Uterus (tissue), 2 donors: ENCODE data around the gene GMDS.

Source experiments
- POLR2A ChIP-seq, 2 donors: fragments of 450-650 bp; IDR thresholded peaks; one replicate each; pipeline ENCODE4 v1.6.1; 2016; ENCODE audit warnings: antibody characterized with exemption in 2 of 2, mild to moderate bottlenecking in 1 of 2, moderate library complexity in 1 of 2
- TF ChIP-seq, protein P1 (sequence below), 4 experiments: fragments of 200-600 bp in 2 of 4; fragments of 450-650 bp in 2 of 4; sonication (generic) in 2 of 4; IDR thresholded peaks; one replicate each; pipeline ENCODE4 v1.5.1; 2016 to 2019; ENCODE audit warnings: antibody characterized with exemption in 4 of 4, mild to moderate bottlenecking in 2 of 4, moderate library complexity in 1 of 4

DNA sequence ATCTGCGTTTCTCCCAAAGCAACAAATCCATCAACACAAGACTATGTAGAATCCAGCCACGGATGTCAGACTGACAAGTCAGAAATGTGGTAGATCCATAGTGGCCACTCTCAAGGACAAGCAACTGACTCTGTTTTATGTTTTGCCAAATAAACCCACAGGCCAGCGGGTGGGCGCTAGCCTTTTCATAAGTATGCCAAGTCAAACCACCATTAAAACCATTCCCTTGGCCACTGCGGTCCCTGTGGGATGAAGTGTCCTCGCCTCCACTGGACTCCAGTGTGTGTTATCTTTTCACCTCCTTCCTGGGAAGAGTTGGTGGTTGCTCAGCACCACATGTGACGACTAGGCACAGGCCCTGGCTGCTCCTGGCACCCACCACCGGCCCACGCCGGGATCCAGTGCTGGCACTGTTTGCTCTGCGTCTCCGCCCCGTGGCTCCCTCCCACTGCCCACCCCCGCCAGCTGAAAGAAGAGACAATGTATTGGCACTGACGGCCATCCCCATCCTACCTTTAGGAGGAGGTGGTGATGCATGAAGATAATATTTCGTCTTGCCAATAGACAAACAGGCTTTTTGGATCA is 532.3 kb downstream of the GMDS start:
- TF ChIP-seq, protein P1, sequence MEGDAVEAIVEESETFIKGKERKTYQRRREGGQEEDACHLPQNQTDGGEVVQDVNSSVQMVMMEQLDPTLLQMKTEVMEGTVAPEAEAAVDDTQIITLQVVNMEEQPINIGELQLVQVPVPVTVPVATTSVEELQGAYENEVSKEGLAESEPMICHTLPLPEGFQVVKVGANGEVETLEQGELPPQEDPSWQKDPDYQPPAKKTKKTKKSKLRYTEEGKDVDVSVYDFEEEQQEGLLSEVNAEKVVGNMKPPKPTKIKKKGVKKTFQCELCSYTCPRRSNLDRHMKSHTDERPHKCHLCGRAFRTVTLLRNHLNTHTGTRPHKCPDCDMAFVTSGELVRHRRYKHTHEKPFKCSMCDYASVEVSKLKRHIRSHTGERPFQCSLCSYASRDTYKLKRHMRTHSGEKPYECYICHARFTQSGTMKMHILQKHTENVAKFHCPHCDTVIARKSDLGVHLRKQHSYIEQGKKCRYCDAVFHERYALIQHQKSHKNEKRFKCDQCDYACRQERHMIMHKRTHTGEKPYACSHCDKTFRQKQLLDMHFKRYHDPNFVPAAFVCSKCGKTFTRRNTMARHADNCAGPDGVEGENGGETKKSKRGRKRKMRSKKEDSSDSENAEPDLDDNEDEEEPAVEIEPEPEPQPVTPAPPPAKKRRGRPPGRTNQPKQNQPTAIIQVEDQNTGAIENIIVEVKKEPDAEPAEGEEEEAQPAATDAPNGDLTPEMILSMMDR (IDR thresholded peaks at IDR 0.05), result no peak
- TF ChIP-seq POLR2A (IDR thresholded peaks at IDR 0.05), result no peak
